Cardiac muscle cell (in vitro differentiated cells and primary cell): ENCODE results near the gene NOVA1. TPM values are rescaled to one million over a fixed set of nuclear protein-coding genes. Genes with fewer than 3 reads are reported as not detected.

Experiments used
- DNase-seq, 2 donors: peaks; one replicate each; pipeline versions ENCODE4 v3.0.0 to v3.0.0-alpha.2; 2010 to 2017; ENCODE audit warnings: low read depth in 1 of 2, low spot score in 1 of 2
- H3K27ac ChIP-seq: fragments of 200-600 bp; sonication (generic); 2 replicates; pipeline ENCODE4 v1.5.1; 2016
- H3K27me3 ChIP-seq: fragments of 200-600 bp; sonication (generic); 2 replicates; pipeline ENCODE4 v1.6.0; 2016; ENCODE audit warnings: control low read depth
- H3K36me3 ChIP-seq: fragments of 200-600 bp; sonication (generic); 2 replicates; pipeline ENCODE4 v1.5.1; 2016; ENCODE audit warnings: control low read depth
- H3K4me1 ChIP-seq: fragments of 200-600 bp; sonication (generic); 2 replicates; pipeline ENCODE4 v1.8.1; 2017; ENCODE audit warnings: low read depth, mild to moderate bottlenecking, mixed run types
- H3K4me3 ChIP-seq: fragments of 200-600 bp; sonication (generic); 2 replicates; pipeline ENCODE4 v1.5.1; 2016; ENCODE audit warnings: mild to moderate bottlenecking
- H3K9me3 ChIP-seq: fragments of 200-600 bp; sonication (generic); 2 replicates; pipeline ENCODE4 v1.5.1; 2017; ENCODE audit warnings: low read depth, mild to moderate bottlenecking, control low read depth
- CTCF ChIP-seq: IDR thresholded peaks from 2 replicates; pipeline ENCODE4 v1.5.1; 2012; ENCODE audit warnings: low read depth, mild to moderate bottlenecking, low read length
- polyA plus RNA-seq: library from polyadenylated mRNA; unstranded; fragments of >200 nt; fragmentation: Nextera tagmentation; extraction: Ambion mirVana; gene quantifications from 2 replicates; pipeline ENCODE4 v1.2.1, GENCODE V29; 2016
- total RNA-seq: library from RNA; depleted of rRNA; stranded (reverse); fragments of >200 nt; gene quantifications from 2 replicates; pipeline ENCODE4 v1.2.3, GENCODE V29; 2016

The NOVA1 gene
- total and polyA plus RNA-seq, 2 experiments from 2014 or later, result 11.1 TPM

- no peaks in the 10 kb centered on the region for H3K4me1 ChIP-seq
- no peaks in the 10 kb centered on the region for H3K36me3 ChIP-seq
- no peaks in the 10 kb centered on the region for H3K9me3 ChIP-seq
- DNase-seq, result no peak
- TF ChIP-seq CTCF, result no peak
- no peaks in the 10 kb centered on the region for H3K27me3 ChIP-seq
- H3K4me3 ChIP-seq, result no peak overlapping the region
- H3K27ac ChIP-seq, result no peak overlapping the region
Observed at GRCh38 chr14:26484562-26484961, 113.3 kb downstream of the NOVA1 start.

- no peak for DNase-seq
- H3K4me1 ChIP-seq, result no peaks in the 10 kb centered on the region
- H3K36me3 ChIP-seq, result no peaks in the 10 kb centered on the region
- no peak for TF ChIP-seq CTCF
- H3K9me3 ChIP-seq, result no peaks in the 10 kb centered on the region
- no peak overlapping the region for H3K27ac ChIP-seq
- no peaks in the 10 kb centered on the region for H3K27me3 ChIP-seq
- no peak overlapping the region for H3K4me3 ChIP-seq
Observed at GRCh38 chr14:26478967-26479366, 118.9 kb downstream of the NOVA1 start.

- Histone ChIP-seq H3K4me1 (no peaks in the 10 kb centered on the region), H3K4me3 (no peak overlapping the region), H3K36me3 (no peaks in the 10 kb centered on the region), H3K27ac (no peak overlapping the region), H3K27me3 (no peaks in the 10 kb centered on the region), H3K9me3 (no peaks in the 10 kb centered on the region)
- TF ChIP-seq CTCF, result no peak
- DNase-seq, result no peak
Observed at GRCh38 chr14:26466862-26467261, 131.0 kb downstream of the NOVA1 start.

- H3K4me3 ChIP-seq, result no peak overlapping the region
- H3K27me3 ChIP-seq, result no peaks in the 10 kb centered on the region
- no peak for DNase-seq
- H3K27ac ChIP-seq, result no peak overlapping the region
- H3K4me1 ChIP-seq, result no peaks in the 10 kb centered on the region
- no peaks in the 10 kb centered on the region for H3K36me3 ChIP-seq
- no peaks in the 10 kb centered on the region for H3K9me3 ChIP-seq
- TF ChIP-seq CTCF, result no peak
Observed at GRCh38 chr14:26463136-26463535, 134.7 kb downstream of the NOVA1 start.

GRCh38 chr14:26454105-26454504 is 143.7 kb downstream of the NOVA1 start:
- DNase-seq, result no peak
- no peaks in the 10 kb centered on the region for H3K36me3 ChIP-seq
- no peak for TF ChIP-seq CTCF
- H3K27me3 ChIP-seq, result no peaks in the 10 kb centered on the region
- no peak overlapping the region for H3K4me3 ChIP-seq
- no peak overlapping the region for H3K27ac ChIP-seq
- H3K9me3 ChIP-seq, result no peaks in the 10 kb centered on the region
- no peaks in the 10 kb centered on the region for H3K4me1 ChIP-seq

- H3K4me1 ChIP-seq, result no peaks in the 10 kb centered on the region
Observed at GRCh38 chr14:26448181-26448855, 149.5 kb downstream of the NOVA1 start.

More at GRCh38 chr14:26448181-26448855, 149.5 kb downstream of the NOVA1 start:
- H3K4me3 ChIP-seq, result no peak overlapping the region
- H3K27ac ChIP-seq, result no peak overlapping the region
- DNase-seq, result peak in 1 of 2 donors; percentile 7
- no peak for TF ChIP-seq CTCF
- no peaks in the 10 kb centered on the region for H3K9me3 ChIP-seq
- no peaks in the 10 kb centered on the region for H3K27me3 ChIP-seq
- H3K36me3 ChIP-seq, result no peaks in the 10 kb centered on the region
